HG03460 (cell line): ENCODE data around the gene RETSAT.

Experiments
- ATAC-seq: cut with Tn5 transposase; IDR thresholded peaks from one replicate; pipeline ENCODE4 v1.9.1; 2021; ENCODE audit not compliant: unreplicated experiment

The RETSAT gene

DNA sequence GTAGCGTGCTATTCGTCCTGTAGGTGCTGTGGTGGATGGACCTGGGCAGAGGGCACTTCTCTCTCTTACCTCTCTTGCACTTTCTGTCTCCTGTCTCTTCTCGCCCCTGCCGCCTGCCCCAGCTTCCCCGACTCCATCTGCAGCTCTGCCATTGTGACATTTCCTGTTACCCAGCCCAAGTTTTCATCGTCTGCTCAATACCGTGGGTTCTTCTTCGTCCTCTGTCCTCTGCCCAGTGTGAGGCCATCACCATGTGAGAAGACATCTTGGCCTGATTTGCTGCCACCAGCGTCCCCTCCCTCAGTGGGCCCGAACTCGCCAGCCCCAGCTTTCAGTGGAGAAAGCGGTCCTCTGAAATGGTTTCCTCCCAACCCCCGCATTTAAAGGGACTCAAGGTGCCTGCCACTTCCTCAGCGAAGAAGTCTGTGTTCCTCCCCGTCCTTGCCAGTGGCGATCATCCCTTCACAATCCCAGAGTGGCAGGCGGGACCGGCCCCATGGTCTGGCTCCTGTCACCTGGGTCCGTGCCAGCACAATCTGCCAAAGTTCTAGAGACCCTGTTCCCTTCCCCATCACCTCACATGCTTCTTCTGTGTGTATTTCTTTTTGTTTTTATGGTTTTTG, 44.5 kb downstream of the RETSAT start:
- ATAC-seq, result no peak

- no peak for ATAC-seq
These were observed 45.3 kb downstream of the RETSAT start for GRCh38 chr2:85308896-85309555.

GRCh38 chr2:85308201-85308600, 46.1 kb downstream of the RETSAT start:
- ATAC-seq, result no peak

DNA sequence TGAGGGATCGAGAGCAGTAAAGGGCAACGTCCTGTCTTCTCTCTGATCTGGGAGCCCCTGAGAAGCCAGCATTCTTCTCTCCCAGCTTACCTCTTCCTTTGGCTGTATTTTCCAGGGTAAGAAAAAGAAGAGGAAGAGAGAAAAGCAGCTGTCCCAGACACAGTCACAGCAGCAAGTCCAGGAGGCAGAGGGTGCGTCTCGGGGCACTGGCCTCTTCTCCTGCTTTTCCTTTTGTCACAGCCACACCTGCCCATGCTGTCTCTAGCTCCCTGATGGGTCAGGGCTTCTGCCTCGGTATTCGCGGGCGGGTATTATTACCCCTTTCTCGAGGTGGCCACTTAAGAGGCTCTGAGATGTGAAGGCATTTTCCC, 46.8 kb downstream of the RETSAT start:
- no peak for ATAC-seq

GRCh38 chr2:85303780-85304531, 50.4 kb downstream of the RETSAT start:
- ATAC-seq, result no peak

DNA sequence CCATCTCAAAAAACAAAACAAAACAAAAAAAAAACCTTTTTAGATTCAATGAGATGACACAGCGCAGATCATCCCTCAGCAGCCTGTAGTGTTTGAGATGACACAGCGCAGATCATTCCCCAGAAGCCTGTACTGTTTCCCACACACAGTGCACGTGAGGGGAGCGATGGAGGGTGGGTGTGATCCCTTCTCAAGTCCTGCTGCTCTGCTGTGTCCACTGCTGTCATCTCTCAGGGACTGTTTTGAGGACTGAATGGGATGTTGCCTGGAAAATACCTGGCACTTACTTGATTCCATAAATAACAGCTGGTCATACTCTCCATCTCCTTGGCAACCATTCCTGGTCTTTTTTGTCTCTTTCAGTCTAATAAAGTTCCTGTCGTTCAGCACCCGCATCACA, 52.2 kb downstream of the RETSAT start:
- ATAC-seq, result no peak
